Thymus (tissue), 11 donors: ENCODE measurements around the gene FHIT. TPM values are rescaled to one million over a fixed set of nuclear protein-coding genes. Genes with fewer than 3 reads are reported as not detected.

ENCODE experiments used
- DNase-seq, 9 donors: peaks; one replicate each; pipeline ENCODE4 v3.0.0-alpha.2; 2013; ENCODE audit warnings: low spot score in 9 of 9, low read depth in 6 of 9, missing footprints in 1 of 9
- H3K27ac ChIP-seq, 2 donors: one replicate each; pipeline ENCODE4 v1.5.1; 2013; ENCODE audit warnings: control low read depth in 1 of 2, low read depth in 1 of 2, low read length in 1 of 2, mild to moderate bottlenecking in 1 of 2, moderate library complexity in 1 of 2
- H3K27me3 ChIP-seq, 2 donors: one replicate each; pipeline ENCODE4 v1.5.1; 2013; ENCODE audit warnings: low read length in 1 of 2; ENCODE audit not compliant: control insufficient read depth in 2 of 2, insufficient read depth in 1 of 2
- H3K36me3 ChIP-seq, 2 donors: one replicate each; pipeline ENCODE4 v1.5.1; 2013; ENCODE audit warnings: low read length in 1 of 2, mild to moderate bottlenecking in 1 of 2, moderate library complexity in 1 of 2; ENCODE audit not compliant: control insufficient read depth in 2 of 2, insufficient read depth in 2 of 2
- H3K4me1 ChIP-seq, 2 donors: one replicate each; pipeline ENCODE4 v1.5.1; 2013; ENCODE audit warnings: low read length in 2 of 2; ENCODE audit not compliant: control insufficient read depth in 2 of 2, insufficient read depth in 2 of 2
- H3K4me3 ChIP-seq, 2 donors: one replicate each; pipeline ENCODE4 v1.5.1; 2013; ENCODE audit warnings: low read length in 2 of 2, control low read depth in 1 of 2, mild to moderate bottlenecking in 1 of 2
- H3K9me3 ChIP-seq, 2 donors: one replicate each; pipeline ENCODE4 v1.5.1; 2013; ENCODE audit warnings: low read length in 1 of 2, mild to moderate bottlenecking in 1 of 2; ENCODE audit not compliant: control insufficient read depth in 2 of 2, insufficient read depth in 1 of 2
- WGBS: extraction: QIAGEN DNeasy Blood & Tissue Kit; methylation state at CpG from one replicate; pipeline ENCODE4 v1.1.7; 2013; 5-methylcytosine and 5-hydroxymethylcytosine counted together
- polyA plus RNA-seq: library from polyadenylated mRNA; stranded (reverse); fragments of 200-250 nt; gene quantifications from one replicate; pipeline ENCODE4 v1.2.3, GENCODE V29; 2013
- total RNA-seq: library from RNA; stranded (reverse); fragments of 120-200 nt; gene quantifications from one replicate; pipeline ENCODE4 v1.2.4, GENCODE V29; 2013
- donor health status: healthy.

FHIT gene
- total and polyA plus RNA-seq, 2 donors, result 9.2 to 13.2 TPM

- DNase-seq, result no peak
- no peaks in the 10 kb centered on the region for H3K4me1 ChIP-seq
- WGBS, result 97% methylated on average over 1 of the region's 1 CpG
Measured at GRCh38 chr3:61172203-61172602, 79.0 kb downstream of the FHIT start.

GRCh38 chr3:61169621-61170251 is 81.5 kb downstream of the FHIT start:
- no peak overlapping the region for H3K27ac ChIP-seq
- no peaks in the 10 kb centered on the region for H3K36me3 ChIP-seq
- no peak for DNase-seq
- no peaks in the 10 kb centered on the region for H3K9me3 ChIP-seq
- H3K4me3 ChIP-seq, result no peak overlapping the region
- H3K4me1 ChIP-seq, result no peaks in the 10 kb centered on the region
- WGBS, result 97% methylated on average over 2 of the region's 2 CpGs
- no peaks in the 10 kb centered on the region for H3K27me3 ChIP-seq

More at GRCh38 chr3:61172203-61172602, 79.0 kb downstream of the FHIT start:
- Histone ChIP-seq H3K27ac (no peak overlapping the region), H3K9me3 (no peaks in the 10 kb centered on the region), H3K27me3 (no peaks in the 10 kb centered on the region), H3K4me3 (no peak overlapping the region), H3K36me3 (no peaks in the 10 kb centered on the region)

GRCh38 chr3:61168286-61168685 is 83.0 kb downstream of the FHIT start:
- Histone ChIP-seq H3K4me3 (no peak overlapping the region), H3K27ac (no peak overlapping the region), H3K4me1 (no peaks in the 10 kb centered on the region), H3K27me3 (no peaks in the 10 kb centered on the region), H3K9me3 (no peaks in the 10 kb centered on the region), H3K36me3 (no peaks in the 10 kb centered on the region)
- WGBS, result 96% methylated on average over 3 of the region's 3 CpGs
- DNase-seq, result no peak

GRCh38 chr3:61162965-61163364 is 88.3 kb downstream of the FHIT start:
- Histone ChIP-seq H3K4me3 (no peak overlapping the region), H3K27ac (no peak overlapping the region), H3K36me3 (no peaks in the 10 kb centered on the region), H3K4me1 (no peaks in the 10 kb centered on the region), H3K27me3 (no peaks in the 10 kb centered on the region), H3K9me3 (no peaks in the 10 kb centered on the region)
- WGBS, result 97% methylated on average over 2 of the region's 2 CpGs
- DNase-seq, result no peak

GRCh38 chr3:61158667-61159066 is 92.6 kb downstream of the FHIT start:
- H3K9me3 ChIP-seq, result no peaks in the 10 kb centered on the region
- no peaks in the 10 kb centered on the region for H3K36me3 ChIP-seq
- DNase-seq, result no peak

GRCh38 chr3:61158216-61158615 is 93.0 kb downstream of the FHIT start:
- no peak for DNase-seq
- H3K9me3 ChIP-seq, result no peaks in the 10 kb centered on the region
- H3K4me3 ChIP-seq, result no peak overlapping the region
- H3K36me3 ChIP-seq, result no peaks in the 10 kb centered on the region
- no peaks in the 10 kb centered on the region for H3K4me1 ChIP-seq
- no peaks in the 10 kb centered on the region for H3K27me3 ChIP-seq
- WGBS, result 29% methylated on average over 4 of the region's 4 CpGs
- H3K27ac ChIP-seq, result no peak overlapping the region

More at GRCh38 chr3:61158667-61159066, 92.6 kb downstream of the FHIT start:
- no peak overlapping the region for H3K4me3 ChIP-seq
- H3K27me3 ChIP-seq, result no peaks in the 10 kb centered on the region
- H3K4me1 ChIP-seq, result no peaks in the 10 kb centered on the region
- no peak overlapping the region for H3K27ac ChIP-seq

GRCh38 chr3:61157414-61157813 is 93.8 kb downstream of the FHIT start:
- no peak overlapping the region for H3K27ac ChIP-seq
- no peak for DNase-seq
- H3K4me1 ChIP-seq, result no peaks in the 10 kb centered on the region
- no peak overlapping the region for H3K4me3 ChIP-seq
- no peaks in the 10 kb centered on the region for H3K27me3 ChIP-seq
- H3K36me3 ChIP-seq, result no peaks in the 10 kb centered on the region
- no peaks in the 10 kb centered on the region for H3K9me3 ChIP-seq

GRCh38 chr3:61155701-61156292 is 95.5 kb downstream of the FHIT start:
- 97% methylated on average over 3 of the region's 3 CpGs for WGBS
- no peak for DNase-seq

GRCh38 chr3:61154457-61155198 is 96.6 kb downstream of the FHIT start:
- no peak overlapping the region for H3K4me3 ChIP-seq
- no peaks in the 10 kb centered on the region for H3K27me3 ChIP-seq
- H3K9me3 ChIP-seq, result no peaks in the 10 kb centered on the region
- H3K27ac ChIP-seq, result no peak overlapping the region
- DNase-seq, result no peak
- no peaks in the 10 kb centered on the region for H3K36me3 ChIP-seq
- no peaks in the 10 kb centered on the region for H3K4me1 ChIP-seq
- WGBS, result 91% methylated on average over 7 of the region's 7 CpGs

More at GRCh38 chr3:61155701-61156292, 95.5 kb downstream of the FHIT start:
- no peaks in the 10 kb centered on the region for H3K36me3 ChIP-seq
- no peak overlapping the region for H3K4me3 ChIP-seq
- H3K4me1 ChIP-seq, result no peaks in the 10 kb centered on the region
- H3K27me3 ChIP-seq, result no peaks in the 10 kb centered on the region
- no peaks in the 10 kb centered on the region for H3K9me3 ChIP-seq
- no peak overlapping the region for H3K27ac ChIP-seq
